Left colon (tissue), 2 donors: ENCODE measurements around the gene NID1. TPM values are rescaled to one million over a fixed set of nuclear protein-coding genes. Genes with fewer than 3 reads are reported as not detected.
"Not testable (repeated sequence)": the region's sequence is repeated elsewhere in the genome, so short reads cannot be mapped to it uniquely, and the experiment has no call there.

ENCODE experiments used
- ATAC-seq: fragments of 200-7000 bp; cut with Tn5 transposase; one replicate; pipeline ENCODE4 v1.9.1; 2020; ENCODE audit warnings: mild to moderate bottlenecking, moderate library complexity
- DNase-seq, 2 donors: peaks; one replicate each; pipeline ENCODE4 v3.0.0-alpha.2; 2020
- intact Hi-C, 2 donors: fragments of 100-400 bp; cut with DNase I in 1 of 2; cut with micrococcal nuclease in 1 of 2; formaldehyde crosslinking; loops; one replicate each; pipeline versions ENCODE4 v1.11.2 to v1.14.0; 2022; cut with DNase I, micrococcal nuclease
- total RNA-seq, 2 donors: library from RNA; stranded (reverse); fragmentation: NEBNext Ultra II Directional; extraction: Animal tissue kit (Norgen Biotek cat#: 25700); gene quantifications; one replicate each; pipeline ENCODE4 v1.2.1, GENCODE V29; 2021
- donor health status: DM: no; HTN: no; CAD: no.
- donor health status: DM: yes; HTN: yes; CAD: no.

NID1 gene
- total RNA-seq, 2 donors from 2014 or later, result 12.1 to 24.6 TPM

GRCh38 chr1:236099355-236099974, 34.6 kb upstream of the NID1 start:
- DNase-seq, result no peak
- no peak for ATAC-seq
- intact Hi-C loops, result no loop called here

- intact Hi-C loops, result no loop called here
- ATAC-seq (no peak), DNase-seq (no peak)
Measured at GRCh38 chr1:236098267-236098666, 33.4 kb upstream of the NID1 start.

GRCh38 chr1:236096660-236097482, 32.0 kb upstream of the NID1 start:
- intact Hi-C loops, ATAC-seq: not testable (repeated sequence)
- DNase-seq, result peak; percentile 29 to 81

- ATAC-seq (no peak), DNase-seq (no peak)
- intact Hi-C loops, result no loop called here
Measured at GRCh38 chr1:236095705-236096520, 31.0 kb upstream of the NID1 start.

GRCh38 chr1:236092899-236093298, 28.0 kb upstream of the NID1 start:
- intact Hi-C loops, result no loop called here
- no peak for ATAC-seq
- DNase-seq, result no peak

GRCh38 chr1:236091933-236092318, 27.0 kb upstream of the NID1 start:
- intact Hi-C loops, result no loop called here
- no peak for DNase-seq
- ATAC-seq, result no peak

- ATAC-seq (no peak), DNase-seq (no peak)
- intact Hi-C loops, result no loop called here
Measured at GRCh38 chr1:236090741-236091147, 25.9 kb upstream of the NID1 start.

GRCh38 chr1:236089046-236089773, 24.3 kb upstream of the NID1 start:
- intact Hi-C loops, result no loop called here
- ATAC-seq, result no peak
- no peak for DNase-seq

- intact Hi-C loops, result no loop called here
- DNase-seq, result no peak
- ATAC-seq, result no peak
Measured at GRCh38 chr1:236086537-236086936, 21.6 kb upstream of the NID1 start.

GRCh38 chr1:236085545-236086159, 20.8 kb upstream of the NID1 start:
- ATAC-seq, result no peak
- intact Hi-C loops, result no loop called here
- DNase-seq, result no peak

- intact Hi-C loops, result no loop called here
- DNase-seq, result no peak
- no peak for ATAC-seq
Measured at GRCh38 chr1:236084386-236084730, 19.5 kb upstream of the NID1 start.

GRCh38 chr1:236083650-236084385, 18.9 kb upstream of the NID1 start:
- DNase-seq (no peak), ATAC-seq (peak; percentile 58)

GRCh38 chr1:236082526-236082925, 17.6 kb upstream of the NID1 start:
- intact Hi-C loops, result no loop called here
- DNase-seq (no peak), ATAC-seq (no peak)

More at GRCh38 chr1:236083650-236084385, 18.9 kb upstream of the NID1 start:
- intact Hi-C loops, result no loop called here

GRCh38 chr1:236081546-236082227, 16.8 kb upstream of the NID1 start:
- intact Hi-C loops, result no loop called here
- ATAC-seq (no peak), DNase-seq (no peak)

GRCh38 chr1:236079703-236080102, 14.8 kb upstream of the NID1 start:
- no peak for ATAC-seq
- intact Hi-C loops, result no loop called here
- no peak for DNase-seq

- intact Hi-C loops, result no loop called here
- ATAC-seq (no peak), DNase-seq (no peak)
Measured at GRCh38 chr1:236078993-236079392, 14.1 kb upstream of the NID1 start.

GRCh38 chr1:236078077-236078476, 13.2 kb upstream of the NID1 start:
- DNase-seq, ATAC-seq, intact Hi-C loops: not testable (repeated sequence)

- DNase-seq (no peak), ATAC-seq (no peak)
- intact Hi-C loops, result no loop called here
Measured at GRCh38 chr1:236075848-236076247, 11.0 kb upstream of the NID1 start.
